CD1c-positive myeloid dendritic cell (primary cell): ENCODE results near the gene RNU6-9.

ENCODE experiments used
- DNase-seq: peaks from one replicate; pipeline ENCODE4 v3.0.0-alpha.2; 2016; ENCODE audit errors: extremely low spot score

The RNU6-9 gene

DNA sequence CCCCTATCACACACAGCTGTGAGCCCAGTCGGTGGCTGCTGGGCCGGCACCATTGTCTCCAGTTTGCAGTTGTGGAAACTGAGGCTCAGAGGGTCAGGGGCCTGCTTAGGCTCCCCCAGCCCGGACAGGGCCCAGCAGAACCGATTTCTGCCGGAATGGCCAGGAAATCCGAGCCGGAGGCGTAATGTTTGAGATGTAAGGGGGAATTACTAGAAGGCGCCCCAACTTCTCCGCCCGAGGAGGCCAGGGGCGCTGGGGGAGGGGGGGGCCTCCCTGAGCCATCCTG is 24.8 kb downstream of the RNU6-9 start:
- no peak for DNase-seq

- no peak for DNase-seq
Measured at GRCh38 chr19:918481-919198, 25.4 kb downstream of the RNU6-9 start.

DNA sequence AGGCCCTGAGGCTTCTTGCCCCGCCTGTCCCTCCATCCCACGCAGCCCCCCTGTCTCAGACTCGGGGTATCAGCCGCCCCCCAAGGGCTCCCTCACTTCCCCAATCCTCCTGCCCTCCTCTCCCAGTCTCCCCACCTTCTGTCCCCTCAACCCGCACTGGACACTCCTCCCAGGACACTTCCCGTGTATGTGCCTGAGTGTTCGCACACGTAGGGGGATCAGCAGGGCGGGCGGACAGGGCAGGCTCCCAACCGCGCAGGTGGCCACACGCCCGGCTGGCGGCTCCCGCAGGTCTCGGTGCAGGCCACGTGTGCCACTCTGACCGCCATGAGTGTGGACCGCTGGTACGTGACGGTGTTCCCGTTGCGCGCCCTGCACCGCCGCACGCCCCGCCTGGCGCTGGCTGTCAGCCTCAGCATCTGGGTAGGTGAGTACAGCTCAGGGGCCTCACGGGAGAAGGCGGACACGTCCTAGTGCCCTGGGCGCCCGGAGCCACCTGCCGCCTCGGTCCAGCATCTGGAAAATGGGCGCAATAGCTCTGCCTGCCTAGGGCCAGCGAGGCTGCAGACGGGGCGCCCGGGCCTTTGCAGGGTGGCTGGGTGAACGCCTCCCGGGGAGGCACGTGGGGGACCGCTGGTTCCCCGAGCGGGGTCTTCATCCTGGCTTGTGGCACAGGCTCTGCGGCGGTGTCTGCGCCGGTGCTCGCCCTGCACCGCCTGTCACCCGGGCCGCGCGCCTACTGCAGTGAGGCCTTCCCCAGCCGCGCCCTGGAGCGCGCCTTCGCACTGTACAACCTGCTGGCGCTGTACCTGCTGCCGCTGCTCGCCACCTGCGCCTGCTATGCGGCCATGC is 26.1 kb downstream of the RNU6-9 start:
- peak; percentile 29 for DNase-seq

DNA sequence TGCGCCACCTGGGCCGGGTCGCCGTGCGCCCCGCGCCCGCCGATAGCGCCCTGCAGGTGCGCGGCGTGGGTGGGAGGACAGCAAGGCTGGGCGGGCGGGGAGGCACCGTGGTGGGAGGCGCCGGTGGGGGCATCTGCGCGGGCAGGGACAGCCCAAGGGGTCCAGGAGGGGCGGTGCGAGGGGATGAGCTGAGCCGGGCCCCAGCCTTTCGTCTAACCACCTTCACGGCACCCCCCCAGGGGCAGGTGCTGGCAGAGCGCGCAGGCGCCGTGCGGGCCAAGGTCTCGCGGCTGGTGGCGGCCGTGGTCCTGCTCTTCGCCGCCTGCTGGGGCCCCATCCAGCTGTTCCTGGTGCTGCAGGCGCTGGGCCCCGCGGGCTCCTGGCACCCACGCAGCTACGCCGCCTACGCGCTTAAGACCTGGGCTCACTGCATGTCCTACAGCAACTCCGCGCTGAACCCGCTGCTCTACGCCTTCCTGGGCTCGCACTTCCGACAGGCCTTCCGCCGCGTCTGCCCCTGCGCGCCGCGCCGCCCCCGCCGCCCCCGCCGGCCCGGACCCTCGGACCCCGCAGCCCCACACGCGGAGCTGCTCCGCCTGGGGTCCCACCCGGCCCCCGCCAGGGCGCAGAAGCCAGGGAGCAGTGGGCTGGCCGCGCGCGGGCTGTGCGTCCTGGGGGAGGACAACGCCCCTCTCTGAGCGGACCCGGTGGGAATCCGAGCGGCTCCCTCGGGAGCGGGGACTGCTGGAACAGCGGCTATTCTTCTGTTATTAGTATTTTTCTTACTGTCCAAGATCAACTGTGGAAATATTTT is 27.0 kb downstream of the RNU6-9 start:
- peak; percentile 65 for DNase-seq

GRCh38 chr19:924553-925086 is 31.3 kb downstream of the RNU6-9 start:
- DNase-seq: no peak

GRCh38 chr19:925087-925525 is 31.8 kb downstream of the RNU6-9 start:
- DNase-seq: no peak

DNA sequence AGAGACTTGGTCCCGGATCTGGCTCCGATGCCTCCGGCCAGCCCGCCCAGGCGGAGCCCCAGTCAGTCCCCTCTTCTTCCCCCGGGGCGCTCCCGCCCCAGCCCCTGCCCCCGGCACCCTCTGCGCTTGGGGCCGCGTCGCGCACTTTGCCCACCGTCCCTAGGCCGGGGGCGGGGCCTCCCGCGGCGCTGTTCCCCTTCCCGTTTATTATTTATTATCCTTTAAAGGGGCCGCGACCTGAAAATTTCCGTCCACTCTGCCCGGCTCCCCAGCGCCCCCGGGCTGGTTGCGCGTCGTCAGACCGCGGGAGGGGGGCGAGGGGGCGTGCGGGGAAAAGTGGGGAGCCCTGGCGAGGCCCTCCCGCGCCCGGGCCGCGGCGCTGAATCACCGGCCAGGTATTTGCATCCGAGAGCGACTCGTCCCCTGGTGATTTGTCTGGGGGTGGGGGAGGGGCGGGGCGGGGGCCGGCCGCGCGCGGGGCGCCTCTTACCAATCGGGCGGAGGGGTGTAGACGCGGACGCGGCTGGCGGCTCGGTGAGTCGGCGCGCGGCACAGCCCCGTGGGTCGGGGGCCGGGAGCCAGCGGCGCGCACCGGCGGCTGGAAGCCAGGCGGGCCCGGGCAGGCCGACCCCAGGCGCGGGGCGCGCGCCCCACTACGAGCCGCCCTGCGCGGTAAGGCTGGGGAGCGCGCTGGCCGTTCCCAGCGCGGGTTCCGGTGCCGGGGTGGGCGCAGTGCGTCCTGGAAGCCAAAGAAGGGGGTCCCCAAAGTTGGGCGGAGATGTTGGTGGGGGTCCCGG is 32.4 kb downstream of the RNU6-9 start, which contains the start of gene ARID3A:
TSS of gene ARID3A (plus strand) at position 510 of the 797 bp plus-strand sequence. CDS start 3,494 bp downstream, outside the sequence.
- DNase-seq: peak; percentile 87

- DNase-seq: no peak
Measured at GRCh38 chr19:926323-926588, 33.0 kb downstream of the RNU6-9 start.

DNA sequence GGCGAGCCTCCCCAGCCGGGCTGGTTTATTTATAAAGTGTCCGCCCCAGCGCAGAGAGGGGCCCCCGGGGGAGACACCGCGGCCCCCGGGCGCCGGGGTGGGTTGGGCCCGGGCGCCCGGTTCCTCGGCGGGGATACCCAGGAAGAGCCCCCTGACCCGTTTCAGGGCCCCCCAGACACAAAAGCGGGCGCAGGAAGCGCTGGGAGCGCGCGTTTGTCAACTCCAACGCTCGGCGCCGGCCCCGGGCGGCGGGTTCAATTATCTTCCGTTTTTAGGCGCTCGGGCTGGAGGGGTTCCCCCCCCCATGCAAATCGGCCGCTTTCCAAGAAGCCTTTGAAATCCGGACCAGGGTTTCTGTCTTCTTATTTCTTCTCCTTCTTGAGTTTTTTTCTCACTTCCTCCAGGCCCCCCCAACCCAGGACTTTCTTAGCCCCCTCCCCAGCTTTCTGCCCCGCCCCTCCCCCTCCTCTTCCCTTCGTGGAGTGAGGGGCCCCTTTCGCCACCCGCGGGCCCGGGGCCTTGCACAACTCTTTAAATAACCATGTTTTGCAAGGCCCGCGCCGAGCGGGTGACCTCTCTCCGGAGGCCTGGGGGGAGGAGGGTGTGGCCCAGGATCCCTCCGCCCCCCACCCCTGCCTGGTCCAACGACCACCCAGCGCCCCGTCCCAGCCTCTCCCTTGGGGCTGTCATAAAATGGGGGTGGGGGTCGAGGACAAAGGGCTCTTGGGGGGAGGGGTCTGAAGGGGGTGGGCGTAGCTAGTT is 33.5 kb downstream of the RNU6-9 start:
- peak; percentile 88 for DNase-seq

DNA sequence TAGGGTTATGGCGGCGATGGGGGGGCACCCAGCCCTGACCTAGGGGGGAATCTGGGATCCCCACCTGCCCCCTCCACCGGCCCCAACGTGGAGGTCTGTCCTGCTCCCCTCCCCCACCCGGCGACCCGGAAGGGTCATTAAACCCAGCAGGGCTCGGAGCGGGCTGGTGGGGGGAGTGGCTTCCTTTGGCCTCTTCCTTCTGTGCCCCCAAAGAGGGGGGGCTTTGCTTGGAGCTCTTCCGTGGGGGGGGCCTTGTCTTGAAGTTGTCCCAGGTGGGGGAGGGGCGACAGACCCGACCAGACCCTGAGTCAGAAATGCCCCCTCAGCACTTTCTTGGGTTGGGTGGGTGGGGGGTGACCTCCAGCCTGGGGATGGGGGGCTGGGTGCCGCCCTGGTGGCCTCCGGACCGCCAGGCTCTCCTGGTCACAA is 34.1 kb downstream of the RNU6-9 start:
- DNase-seq: no peak

DNA sequence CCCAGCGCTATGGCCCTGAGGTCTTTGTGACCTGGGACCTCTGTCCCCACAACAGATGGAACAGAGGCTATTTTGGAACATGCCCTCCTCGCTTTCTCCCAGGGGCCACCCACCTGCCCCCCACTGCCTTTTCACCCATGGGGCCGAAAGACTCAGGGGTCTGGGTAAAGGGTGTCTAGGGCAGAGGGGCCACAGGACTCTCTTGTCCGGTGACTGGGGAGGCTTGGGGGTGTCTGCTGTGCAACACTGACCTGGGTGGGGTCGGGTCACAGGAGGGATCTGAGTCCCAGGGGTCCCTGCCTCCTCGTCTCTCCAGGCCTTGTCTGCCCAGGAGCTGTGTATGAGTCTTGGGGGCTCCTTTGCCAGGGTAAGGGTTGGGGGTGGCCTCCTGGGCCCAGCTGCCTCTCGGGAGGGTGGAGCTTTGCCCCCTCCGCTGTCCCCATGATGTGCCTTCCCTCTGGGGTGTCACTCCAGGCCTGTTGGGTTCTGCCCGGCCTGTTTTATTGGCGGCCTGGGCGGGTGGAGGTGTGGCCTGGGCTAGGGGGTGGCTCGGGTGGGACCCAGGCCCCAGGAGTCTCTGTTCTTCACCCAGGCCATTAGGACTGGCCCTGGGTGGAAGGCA is 34.6 kb downstream of the RNU6-9 start:
- no peak for DNase-seq

- DNase-seq: no peak
Measured at GRCh38 chr19:928471-929202, 35.4 kb downstream of the RNU6-9 start.

GRCh38 chr19:929203-929890 is 36.1 kb downstream of the RNU6-9 start:
- DNase-seq: no peak

DNA sequence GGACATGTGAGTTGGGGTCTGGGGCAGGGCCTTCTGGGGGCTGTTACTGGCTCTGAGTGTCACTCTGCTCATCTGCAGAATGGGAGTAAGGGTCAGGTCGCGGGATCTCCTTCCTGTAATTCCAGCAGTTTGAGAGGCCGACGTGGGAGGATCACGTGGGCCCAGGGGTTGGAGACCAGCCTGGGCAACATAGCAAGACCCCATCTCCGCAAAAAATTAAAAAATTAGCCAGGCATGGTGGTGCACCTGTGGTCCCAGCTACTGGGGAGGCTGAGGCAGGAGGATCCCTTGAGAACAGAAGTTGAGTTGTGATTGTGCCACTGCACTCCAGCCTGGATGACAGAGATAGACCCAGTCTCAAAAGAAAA is 36.6 kb downstream of the RNU6-9 start:
- DNase-seq: no peak

DNA sequence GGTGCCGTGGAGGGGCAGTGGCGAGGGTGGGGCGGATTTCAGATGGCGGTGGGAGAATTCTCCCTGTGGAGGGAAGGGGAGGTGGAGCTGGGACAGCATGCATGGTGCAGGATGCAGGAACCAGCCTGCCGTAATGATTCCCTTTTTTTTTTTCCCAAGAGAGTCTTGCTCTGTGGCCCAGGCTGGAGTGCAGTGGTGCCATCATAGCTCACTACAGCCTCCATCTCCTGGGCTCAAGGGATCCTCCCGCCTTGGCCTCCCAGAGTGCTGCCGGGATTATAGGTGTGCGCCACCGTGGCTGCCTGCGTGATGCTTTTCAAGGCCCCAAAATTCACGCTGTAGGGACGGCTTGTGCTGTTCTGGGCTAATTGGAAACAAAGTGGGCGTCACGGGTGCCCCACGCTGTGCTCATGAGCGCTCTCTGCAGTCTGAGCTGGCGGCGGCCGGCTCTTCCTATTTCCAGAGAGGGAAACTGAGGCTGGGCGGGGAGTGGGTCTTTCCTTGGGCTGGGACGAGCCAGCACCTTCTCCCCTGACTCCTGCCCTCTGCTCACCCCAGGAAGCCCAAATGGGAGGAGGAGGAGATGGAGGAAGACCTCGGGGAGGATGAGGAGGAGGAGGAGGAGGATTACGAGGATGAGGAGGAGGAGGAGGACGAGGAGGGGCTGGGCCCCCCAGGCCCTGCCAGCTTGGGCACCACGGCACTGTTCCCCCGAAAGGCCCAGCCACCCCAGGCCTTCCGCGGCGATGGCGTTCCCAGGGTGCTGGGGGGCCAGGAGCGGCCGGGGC is 38.8 kb downstream of the RNU6-9 start:
- no peak for DNase-seq

- peak; percentile 72 for DNase-seq
Measured at GRCh38 chr19:932648-933552, 39.6 kb downstream of the RNU6-9 start.

DNA sequence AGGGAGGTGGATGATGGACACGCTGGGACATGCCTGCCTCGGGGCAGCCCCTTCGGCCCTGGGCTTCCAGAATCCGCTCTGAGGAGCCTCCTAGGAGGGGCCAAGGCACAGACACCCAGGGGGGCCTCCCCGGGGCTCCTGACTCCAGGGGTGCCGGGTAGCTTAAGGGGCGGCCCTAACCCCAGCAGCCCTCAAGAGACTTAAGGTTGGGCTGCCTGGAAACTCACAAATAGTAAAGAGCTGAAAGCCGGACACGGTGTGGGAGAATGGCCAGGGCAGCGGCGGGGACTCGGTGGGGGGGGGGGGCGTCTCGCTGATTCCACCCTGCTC is 40.2 kb downstream of the RNU6-9 start:
- DNase-seq: no peak
